ENCODE data around the gene MUC4. TPM values are rescaled to one million over a fixed set of nuclear protein-coding genes. Genes with fewer than 3 reads are reported as not detected.

Gene MUC4
- total RNA-seq, 2 donors from 2014 or later: 150 to 203 TPM

DNA sequence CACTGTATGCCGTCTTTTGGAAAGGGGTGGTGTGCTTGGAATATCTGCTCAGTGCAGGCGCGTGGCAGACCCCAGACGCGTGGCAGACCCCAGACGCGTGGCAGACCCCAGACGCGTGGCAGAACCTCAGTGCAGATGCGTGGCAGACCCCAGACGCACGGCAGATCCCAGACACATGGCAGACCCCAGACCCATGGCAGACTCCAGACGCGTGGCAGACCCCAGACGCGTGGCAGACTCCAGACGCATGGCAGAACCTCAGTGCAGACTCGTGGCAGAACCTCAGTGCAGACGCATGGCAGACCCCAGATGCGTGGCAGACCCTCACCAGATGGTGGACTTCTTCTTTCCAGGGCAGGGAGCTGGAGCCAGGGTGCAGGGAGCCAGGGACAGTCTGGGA is 637 bp upstream of the MUC4 start:
- Histone ChIP-seq H3K4me1 (no peaks in the 10 kb centered on the region), H3K9me3 (no peaks in the 10 kb centered on the region), H3K27me3 (no peaks in the 10 kb centered on the region), H3K9ac (ENCODE audit: low read depth in 2 of 2, low read length in 2 of 2) (peak overlapping the region; percentile 65 to 93), H3K27ac (peak overlapping the region; percentile 76), H3K4me3 (no peak overlapping the region), H3K36me3 (no peaks in the 10 kb centered on the region)
- DNase-seq: no peak
- intact Hi-C loops (cut with DNase I): no loop called here
- TF ChIP-seq, protein P1, sequence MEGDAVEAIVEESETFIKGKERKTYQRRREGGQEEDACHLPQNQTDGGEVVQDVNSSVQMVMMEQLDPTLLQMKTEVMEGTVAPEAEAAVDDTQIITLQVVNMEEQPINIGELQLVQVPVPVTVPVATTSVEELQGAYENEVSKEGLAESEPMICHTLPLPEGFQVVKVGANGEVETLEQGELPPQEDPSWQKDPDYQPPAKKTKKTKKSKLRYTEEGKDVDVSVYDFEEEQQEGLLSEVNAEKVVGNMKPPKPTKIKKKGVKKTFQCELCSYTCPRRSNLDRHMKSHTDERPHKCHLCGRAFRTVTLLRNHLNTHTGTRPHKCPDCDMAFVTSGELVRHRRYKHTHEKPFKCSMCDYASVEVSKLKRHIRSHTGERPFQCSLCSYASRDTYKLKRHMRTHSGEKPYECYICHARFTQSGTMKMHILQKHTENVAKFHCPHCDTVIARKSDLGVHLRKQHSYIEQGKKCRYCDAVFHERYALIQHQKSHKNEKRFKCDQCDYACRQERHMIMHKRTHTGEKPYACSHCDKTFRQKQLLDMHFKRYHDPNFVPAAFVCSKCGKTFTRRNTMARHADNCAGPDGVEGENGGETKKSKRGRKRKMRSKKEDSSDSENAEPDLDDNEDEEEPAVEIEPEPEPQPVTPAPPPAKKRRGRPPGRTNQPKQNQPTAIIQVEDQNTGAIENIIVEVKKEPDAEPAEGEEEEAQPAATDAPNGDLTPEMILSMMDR (IDR thresholded peaks at IDR 0.05): no peak

DNA sequence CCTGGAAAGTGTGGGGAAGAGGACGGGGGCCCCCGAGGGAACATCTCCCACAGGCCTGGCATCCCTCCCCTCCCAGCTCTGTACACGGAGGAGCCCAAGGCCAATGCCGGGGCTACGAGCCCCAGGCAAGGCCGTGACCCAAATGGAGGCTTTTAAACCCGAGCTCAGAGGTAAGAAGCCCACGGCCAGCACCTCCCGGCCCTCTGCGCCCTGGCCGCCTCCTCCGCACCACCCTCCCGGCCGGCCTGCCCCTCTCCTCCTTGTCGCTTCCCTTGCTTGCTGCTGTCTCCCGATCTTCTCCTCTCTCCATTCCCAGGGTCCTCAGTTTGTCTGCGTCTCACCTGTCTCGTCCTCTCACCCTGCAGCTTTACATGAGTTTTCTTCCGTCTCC is 1.3 kb downstream of the MUC4 start:
- intact Hi-C loops (cut with DNase I): no loop called here
- peak overlapping the region; percentile 52 for H3K4me3 ChIP-seq
- H3K9me3 ChIP-seq: no peaks in the 10 kb centered on the region
- peaks cover 3% of the 10 kb centered on the region for H3K4me1 ChIP-seq
- H3K36me3 ChIP-seq: no peaks in the 10 kb centered on the region
- TF ChIP-seq, protein P1 (IDR thresholded peaks at IDR 0.05): no peak
- peak overlapping the region; percentile 76 for H3K27ac ChIP-seq
- H3K9ac ChIP-seq (ENCODE audit: low read depth in 2 of 2, low read length in 2 of 2): peak overlapping the region; percentile 85 to 97
- DNase-seq: no peak
- no peaks in the 10 kb centered on the region for H3K27me3 ChIP-seq

DNA sequence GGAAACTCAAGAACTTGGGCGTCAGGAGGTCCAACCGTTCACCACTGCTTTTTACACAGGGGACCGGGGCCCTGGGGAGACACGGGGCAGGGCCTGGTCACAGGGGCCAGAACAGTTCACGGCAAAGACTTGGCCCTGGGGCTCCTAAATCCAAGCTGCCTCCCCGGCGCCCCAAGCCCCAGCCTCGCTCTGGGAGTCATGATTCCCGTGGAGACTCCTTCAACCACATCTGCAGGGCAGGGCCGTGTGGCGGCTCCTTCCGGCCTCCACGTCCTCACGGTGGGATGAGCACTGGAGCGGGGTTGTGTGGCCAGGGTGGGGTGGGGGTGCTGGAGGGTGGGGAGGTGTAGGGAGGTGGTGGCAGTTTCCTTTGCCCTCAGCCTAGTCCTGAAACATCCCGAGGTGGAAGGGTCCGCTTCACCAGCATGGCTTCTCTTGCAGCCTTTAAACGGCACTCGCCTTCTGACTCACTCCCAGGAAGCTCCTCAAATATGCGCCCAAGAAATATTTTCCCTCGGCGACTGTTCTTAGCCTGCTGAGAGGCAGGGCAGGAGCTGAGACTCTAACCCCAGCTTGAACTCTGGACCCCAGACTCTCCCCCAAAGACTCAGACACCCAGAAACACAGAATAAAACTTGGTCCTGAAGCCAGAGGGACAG is 1.8 kb downstream of the MUC4 start:
- Histone ChIP-seq H3K36me3 (no peaks in the 10 kb centered on the region), H3K4me1 (peaks cover 5% of the 10 kb centered on the region), H3K9me3 (no peaks in the 10 kb centered on the region), H3K4me3 (peak overlapping the region; percentile 52), H3K9ac (ENCODE audit: low read depth in 2 of 2, low read length in 2 of 2) (peak overlapping the region; percentile 85 to 97), H3K27ac (peak overlapping the region; percentile 76), H3K27me3 (no peaks in the 10 kb centered on the region)
- intact Hi-C loops (cut with DNase I): no loop called here
- TF ChIP-seq, protein P1 (IDR thresholded peaks at IDR 0.05): no peak
- DNase-seq: peak; percentile 33

DNA sequence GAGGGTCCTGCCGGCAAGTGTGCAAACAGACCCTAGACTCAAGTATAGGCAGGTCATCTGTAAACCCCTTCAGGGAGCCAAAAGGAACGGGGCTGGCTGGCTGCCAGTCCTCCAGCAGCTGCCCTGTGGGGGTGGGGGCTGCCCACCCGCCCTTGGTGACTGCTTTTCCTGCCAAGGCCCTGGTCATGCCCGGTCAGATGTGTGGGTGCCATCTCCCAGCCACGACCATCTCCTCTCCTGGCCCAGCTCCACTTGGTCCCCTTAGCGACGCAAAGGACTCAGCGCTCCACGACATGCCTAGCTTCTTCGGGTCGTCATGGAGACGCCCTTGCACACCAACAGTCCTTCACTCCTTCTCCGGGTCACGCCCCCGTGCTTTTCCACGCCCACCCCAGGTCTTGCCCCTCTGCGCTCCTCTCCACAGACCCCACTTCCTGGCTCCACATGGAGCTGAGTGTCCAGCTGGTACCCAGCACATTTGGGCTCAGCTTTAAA is 2.4 kb downstream of the MUC4 start:
- H3K4me1 ChIP-seq: peaks cover 5% of the 10 kb centered on the region
- H3K36me3 ChIP-seq: no peaks in the 10 kb centered on the region
- intact Hi-C loops (cut with DNase I): no loop called here
- no peaks in the 10 kb centered on the region for H3K9me3 ChIP-seq
- peak; percentile 76 for DNase-seq
- peak overlapping the region; percentile 52 for H3K4me3 ChIP-seq
- H3K9ac ChIP-seq (ENCODE audit: low read depth in 2 of 2, low read length in 2 of 2): peak overlapping the region; percentile 85 to 97
- no peaks in the 10 kb centered on the region for H3K27me3 ChIP-seq
- H3K27ac ChIP-seq: peak overlapping the region; percentile 76
- TF ChIP-seq, protein P1 (IDR thresholded peaks at IDR 0.05): no peak

DNA sequence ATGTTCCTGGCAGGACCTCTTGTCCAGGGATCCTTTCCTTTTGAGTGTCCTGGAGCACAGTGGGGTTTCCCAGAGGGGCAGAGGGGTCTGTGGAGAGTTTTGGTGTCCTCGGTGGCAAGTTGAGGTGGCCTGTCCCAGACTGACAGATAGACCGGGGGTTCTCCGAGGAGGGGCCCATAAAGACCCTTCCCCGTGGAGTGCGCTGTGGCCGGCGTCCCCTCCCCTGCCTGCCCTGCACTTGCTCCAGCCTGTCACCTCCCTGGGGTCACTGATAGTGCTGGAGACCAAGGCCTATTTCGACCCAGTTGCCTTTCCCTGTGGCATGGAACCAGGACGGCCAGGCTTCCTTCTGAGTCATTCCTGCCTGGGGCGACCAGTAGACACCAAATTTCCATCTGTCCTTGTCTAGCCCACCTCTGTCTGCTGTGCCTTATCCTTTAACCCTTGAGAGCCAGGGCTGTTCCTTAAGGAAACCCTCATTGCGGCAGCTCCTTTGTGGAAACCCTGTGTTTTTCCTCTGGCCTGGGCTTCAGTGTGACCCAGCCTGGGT is 2.9 kb downstream of the MUC4 start:
- no peaks in the 10 kb centered on the region for H3K27me3 ChIP-seq
- H3K4me3 ChIP-seq: peak overlapping the region; percentile 52
- H3K9me3 ChIP-seq: no peaks in the 10 kb centered on the region
- TF ChIP-seq, protein P1 (IDR thresholded peaks at IDR 0.05): no peak
- intact Hi-C loops (cut with DNase I): no loop called here
- H3K9ac ChIP-seq (ENCODE audit: low read depth in 2 of 2, low read length in 2 of 2): peak overlapping the region; percentile 85 to 97
- DNase-seq: peak; percentile 22
- H3K36me3 ChIP-seq: no peaks in the 10 kb centered on the region
- peak overlapping the region; percentile 76 for H3K27ac ChIP-seq
- H3K4me1 ChIP-seq: peaks cover 8% of the 10 kb centered on the region
